SK-MEL-5 (cell line): ENCODE measurements around the gene C6orf136. TPM values are rescaled to one million over a fixed set of nuclear protein-coding genes. Genes with fewer than 3 reads are reported as not detected.
"Not testable (repeated sequence)": the region's sequence is repeated elsewhere in the genome, so short reads cannot be mapped to it uniquely, and the experiment has no call there.

Source experiments
- DNase-seq: peaks from one replicate; pipeline ENCODE4 v3.0.0-alpha.2; 2016; ENCODE audit warnings: low read depth, low spot score
- in situ Hi-C: cut with HindIII; loops from 2 replicates; pipeline ENCODE4 v1.10.0; 2016; ENCODE audit warnings: low sequenced_read_pairs, high pct_unique_total_duplicates, low pct_unique_long_range_greater_than_20kb
- total RNA-seq: library from RNA; depleted of rRNA; stranded (reverse); fragments of >200 nt; shearing (Covaris generic); gene quantifications from 2 replicates; pipeline ENCODE4 v1.2.3, GENCODE V29; 2014

Gene C6orf136
- total RNA-seq, 1 experiment from 2014 or later, result 4.5 TPM

GRCh38 chr6:30647242-30648116 lies 546 bp downstream of the C6orf136 start:
- in situ Hi-C loops, result no loop called here
- DNase-seq, result peak; percentile 59

GRCh38 chr6:30651143-30651542 lies 4.2 kb downstream of the C6orf136 start:
- in situ Hi-C loops, result no loop called here

GRCh38 chr6:30654798-30655742 lies 8.1 kb downstream of the C6orf136 start:
- in situ Hi-C loops, result no loop called here
- no peak for DNase-seq

More at GRCh38 chr6:30651143-30651542, 4.2 kb downstream of the C6orf136 start:
- DNase-seq, result no peak

- in situ Hi-C loops, result no loop called here
- no peak for DNase-seq
Measured at GRCh38 chr6:30655743-30656094, 8.8 kb downstream of the C6orf136 start.

GRCh38 chr6:30656513-30656912 lies 9.6 kb downstream of the C6orf136 start:
- in situ Hi-C loops, result no loop called here
- DNase-seq, result no peak

- in situ Hi-C loops, result no loop called here
- no peak for DNase-seq
Measured at GRCh38 chr6:30657454-30657853, 10.5 kb downstream of the C6orf136 start.

- in situ Hi-C loops, DNase-seq: not testable (repeated sequence)
Measured at GRCh38 chr6:30657922-30658321, 11.0 kb downstream of the C6orf136 start.

GRCh38 chr6:30664994-30665767 lies 18.2 kb downstream of the C6orf136 start:
- no peak for DNase-seq
- in situ Hi-C loops, result no loop called here

- DNase-seq, result not testable (repeated sequence)
Measured at GRCh38 chr6:30666300-30666699, 19.4 kb downstream of the C6orf136 start.

GRCh38 chr6:30670760-30671527 lies 24.0 kb downstream of the C6orf136 start:
- peak; percentile 53 for DNase-seq
- in situ Hi-C loops, result no loop called here

More at GRCh38 chr6:30666300-30666699, 19.4 kb downstream of the C6orf136 start:
- in situ Hi-C loops, result not testable (repeated sequence)

- peak; percentile 97 for DNase-seq
- in situ Hi-C loops, result no loop called here
Measured at GRCh38 chr6:30672445-30673253, 25.7 kb downstream of the C6orf136 start, which contains the start of gene DHX16. TSS of gene DHX16 (minus strand) at chr6:30673006. CDS start at chr6:30672841, 165 bp downstream.

- in situ Hi-C loops, result no loop called here
- no peak for DNase-seq
Measured at GRCh38 chr6:30676660-30677285, 29.8 kb downstream of the C6orf136 start.

GRCh38 chr6:30678964-30679726 lies 32.2 kb downstream of the C6orf136 start:
- DNase-seq, result peak; percentile 78
- in situ Hi-C loops, result no loop called here

- in situ Hi-C loops, result no loop called here
- no peak for DNase-seq
Measured at GRCh38 chr6:30679765-30680535, 33.0 kb downstream of the C6orf136 start.
